HCT116 (cell line): ENCODE data around the gene DNAL4. TPM values are rescaled to one million over a fixed set of nuclear protein-coding genes. Genes with fewer than 3 reads are reported as not detected.

ENCODE experiments used
- ATAC-seq: fragments of 200-7000 bp; cut with Tn5 transposase; 2 replicates; pipeline ENCODE4 v1.9.1; 2020; ENCODE audit warnings: mild to moderate bottlenecking, moderate library complexity
- BruUV-seq: library from RNA; stranded (reverse); fragments of 400-500 nt; replicated peaks from 2 replicates; lab custom pipeline; 2021; lab: Mats Ljungman, UMichigan
- CTCF ChIA-PET: fragments of 300-600 bp; sonication (Branson Sonifier 250); formaldehyde crosslinking; loops from one replicate; lab custom pipeline; 2021; ENCODE audit warnings: antibody characterized with exemption; lab: Charles Lee
- POLR2A ChIA-PET: fragments of 300-600, 350-600 bp; sonication (Branson Sonifier 250); formaldehyde crosslinking; loops from one replicate; lab custom pipeline; 2021; ENCODE audit warnings: antibody characterized with exemption; lab: Charles Lee
- RAD21 ChIA-PET, 2 experiments: fragments of 300-600 bp; sonication (Branson Sonifier 250); formaldehyde crosslinking; loops; one replicate each; lab custom pipeline; 2023; ENCODE audit warnings: low total read pairs in 2 of 2; ENCODE audit not compliant: uncharacterized antibody in 2 of 2, unreplicated experiment in 2 of 2, low non-redundant PET in 1 of 2; lab: Charles Lee
- DNase-seq: peaks from one replicate; pipeline ENCODE4 v3.0.0-alpha.2; 2010; ENCODE audit warnings: low read depth, low spot score
- H2AFZ ChIP-seq: fragments of 200-600 bp; shearing (Covaris generic), sonication (generic); 2 replicates; pipeline ENCODE4 v1.6.1; 2017; ENCODE audit warnings: low read depth, mixed run types, mixed read lengths, antibody characterized with exemption, low read length; ENCODE audit not compliant: poor library complexity, severe bottlenecking
- H3K27ac ChIP-seq: 2 replicates; pipeline ENCODE4 v1.5.1; 2012; ENCODE audit warnings: low read depth, low read length
- H3K27me3 ChIP-seq: fragments of 200-600 bp; sonication (generic); 2 replicates; pipeline ENCODE4 v1.6.1; 2016; ENCODE audit warnings: mixed run types, low read length, mixed read lengths; ENCODE audit not compliant: insufficient read depth
- H3K36me3 ChIP-seq, 2 experiments: fragments of 200-500 bp in 1 of 2; fragments of 200-600 bp in 1 of 2; sonication (Bioruptor generic) in 1 of 2; sonication (generic) in 1 of 2; 2 replicates each; pipeline versions ENCODE4 v1.5.1 to v1.6.1; 2014 to 2016; ENCODE audit warnings: low read length in 2 of 2, inconsistent platforms in 1 of 2, mixed read lengths in 1 of 2, mixed run types in 1 of 2; ENCODE audit not compliant: insufficient read depth in 2 of 2, control insufficient read depth in 1 of 2
- H3K4me1 ChIP-seq, 2 experiments: fragments of 200-600 bp in 1 of 2; sonication (generic) in 1 of 2; 2 replicates each; pipeline versions ENCODE4 v1.5.1 to v1.6.1; 2012 to 2017; ENCODE audit warnings: low read length in 2 of 2, inconsistent platforms in 1 of 2, mild to moderate bottlenecking in 1 of 2, mixed read lengths in 1 of 2, mixed run types in 1 of 2, moderate library complexity in 1 of 2; ENCODE audit not compliant: insufficient read depth in 2 of 2, control insufficient read depth in 1 of 2
- H3K4me2 ChIP-seq: fragments of 200-600 bp; sonication (generic); 2 replicates; pipeline ENCODE4 v1.6.1; 2017; ENCODE audit warnings: mixed run types, low read length, mixed read lengths
- H3K4me3 ChIP-seq, 2 experiments: fragments of 200-600 bp in 1 of 2; sonication (generic) in 1 of 2; replicated peaks in 1 of 2; 2 replicates each; pipeline ENCODE4 v1.5.1; 2011 to 2016; ENCODE audit warnings: low read length in 2 of 2, control low read depth in 1 of 2, low read depth in 1 of 2, mild to moderate bottlenecking in 1 of 2, mixed read lengths in 1 of 2, mixed run types in 1 of 2
- H3K79me2 ChIP-seq: fragments of 200-600 bp; sonication (generic); 2 replicates; pipeline ENCODE4 v1.6.1; 2017; ENCODE audit warnings: mild to moderate bottlenecking, mixed run types, low read length, moderate library complexity, mixed read lengths; ENCODE audit not compliant: insufficient read depth
- H3K9ac ChIP-seq: fragments of 200-600 bp; sonication (generic); 2 replicates; pipeline ENCODE4 v1.6.1; 2016; ENCODE audit warnings: low read length, mixed read lengths
- H3K9me2 ChIP-seq: fragments of 200-600 bp; sonication (generic), shearing (Covaris generic); 2 replicates; pipeline ENCODE4 v1.6.1; 2017; ENCODE audit warnings: mixed run types, mild to moderate bottlenecking, moderate library complexity; ENCODE audit not compliant: insufficient read depth
- H3K9me3 ChIP-seq, 2 experiments: fragments of 200-500 bp in 1 of 2; fragments of 200-600 bp in 1 of 2; sonication (Bioruptor generic) in 1 of 2; sonication (generic) in 1 of 2; 2 replicates each; pipeline ENCODE4 v1.6.1; 2014 to 2017; ENCODE audit warnings: low read length in 2 of 2, mixed read lengths in 2 of 2, inconsistent platforms in 1 of 2, low read depth in 1 of 2, mild to moderate bottlenecking in 1 of 2, mixed run types in 1 of 2, moderate library complexity in 1 of 2; ENCODE audit not compliant: control insufficient read depth in 1 of 2, insufficient read depth in 1 of 2
- H4K20me1 ChIP-seq: fragments of 200-600 bp; sonication (generic), shearing (Covaris generic); 2 replicates; pipeline ENCODE4 v1.6.1; 2017; ENCODE audit warnings: mixed run types, mild to moderate bottlenecking, moderate library complexity; ENCODE audit not compliant: insufficient read depth
- ATF3 ChIP-seq: IDR thresholded peaks from 2 replicates; pipeline ENCODE4 v1.6.1; 2012
- CEBPB ChIP-seq: IDR thresholded peaks from 2 replicates; pipeline ENCODE4 v1.6.1; 2012; ENCODE audit warnings: low read depth
- ELF1 ChIP-seq: IDR thresholded peaks from 2 replicates; pipeline ENCODE4 v1.6.1; 2012; ENCODE audit warnings: low read depth, borderline replicate concordance
- EZH2phosphoT487 ChIP-seq: fragments of 200-600 bp; IDR thresholded peaks from 2 replicates; pipeline ENCODE4 v1.6.1; 2018; ENCODE audit warnings: antibody characterized with exemption, borderline replicate concordance
- MAX ChIP-seq: IDR thresholded peaks from 2 replicates; pipeline ENCODE4 v1.6.1; 2012
- POLR2A ChIP-seq: IDR thresholded peaks from 2 replicates; pipeline ENCODE4 v1.7.0; 2011; ENCODE audit warnings: borderline replicate concordance; ENCODE audit not compliant: insufficient read depth, insufficient read length; ENCODE audit errors: extremely low read depth
- RAD21 ChIP-seq: IDR thresholded peaks from 2 replicates; pipeline ENCODE4 v1.6.1; 2012; ENCODE audit warnings: low read depth, mild to moderate bottlenecking
- SIN3A ChIP-seq: IDR thresholded peaks from 2 replicates; pipeline ENCODE4 v1.6.1; 2012; ENCODE audit warnings: low read depth
- SP1 ChIP-seq: IDR thresholded peaks from 2 replicates; pipeline ENCODE4 v1.6.1; 2012; ENCODE audit warnings: low read depth
- TCF7L2 ChIP-seq: IDR thresholded peaks from 2 replicates; pipeline ENCODE4 v1.7.0; 2011; ENCODE audit warnings: borderline replicate concordance, inconsistent platforms; ENCODE audit not compliant: insufficient read depth, insufficient read length; ENCODE audit errors: extremely low read depth
- YY1 ChIP-seq: IDR thresholded peaks from 2 replicates; pipeline ENCODE4 v1.6.1; 2011; ENCODE audit warnings: low read length, low read depth, moderate library complexity, mild to moderate bottlenecking; ENCODE audit not compliant: insufficient replicate concordance; ENCODE audit errors: extremely low read depth
- ZBTB33 ChIP-seq: IDR thresholded peaks from 2 replicates; pipeline ENCODE4 v1.6.1; 2011; ENCODE audit warnings: mild to moderate bottlenecking, low read length, moderate library complexity; ENCODE audit not compliant: insufficient replicate concordance; ENCODE audit errors: extremely low read depth
- ZFX ChIP-seq: fragments of 450-650 bp; IDR thresholded peaks from 2 replicates; pipeline ENCODE4 v1.6.1; 2017
- intact Hi-C: fragments of 100-400 bp; cut with micrococcal nuclease; formaldehyde crosslinking; loops from 2 replicates; pipeline ENCODE4 v1.10.0; 2022
- total RNA-seq: library from RNA; stranded (reverse); gene quantifications from one replicate; pipeline ENCODE4 v1.2.1, GENCODE V29; 2021; ENCODE audit not compliant: unreplicated experiment
- TF ChIP-seq, protein P1 (sequence below): IDR thresholded peaks from 2 replicates; pipeline ENCODE4 v1.6.1; 2012; ENCODE audit warnings: low read depth

Gene DNAL4
- total RNA-seq, 1 experiment from 2014 or later = 18.3 TPM

GRCh38 chr22:38839686-38840085, 45.7 kb upstream of the DNAL4 start:
- H3K27me3 ChIP-seq = no peaks in the 10 kb centered on the region
- POLR2A ChIA-PET = no interaction called here
- RAD21 ChIA-PET = no interaction called here
- no peak overlapping the region for H2AFZ ChIP-seq
- no peaks in the 10 kb centered on the region for H3K9me2 ChIP-seq
- no peaks in the 10 kb centered on the region for H4K20me1 ChIP-seq
- H3K9me3 ChIP-seq = no peaks in the 10 kb centered on the region
- no peak for DNase-seq
- intact Hi-C loops = loop anchor here (5.0 kb wide), 1 partner anchor 72 kb away; no protein-coding TSS in a partner anchor
- no peaks in the 10 kb centered on the region for H3K36me3 ChIP-seq
- no peak overlapping the region for H3K27ac ChIP-seq
- no peak overlapping the region for H3K4me3 ChIP-seq
- H3K4me2 ChIP-seq = no peak overlapping the region
- H3K4me1 ChIP-seq = peaks cover 24 to 44% of the 10 kb centered on the region in 2 experiments
- no TSS peak for BruUV-seq
- H3K9ac ChIP-seq = no peak overlapping the region
- ATAC-seq = no peak
- no peak for TF ChIP-seq RAD21
- no peak for TF ChIP-seq CEBPB
- TF ChIP-seq ATF3 = no peak
- TF ChIP-seq TCF7L2 = no peak
- no peak for TF ChIP-seq YY1
- TF ChIP-seq ZBTB33 = no peak
- TF ChIP-seq SIN3A = no peak
- no peak for TF ChIP-seq SP1
- no peak for TF ChIP-seq POLR2A
- TF ChIP-seq, protein P1, sequence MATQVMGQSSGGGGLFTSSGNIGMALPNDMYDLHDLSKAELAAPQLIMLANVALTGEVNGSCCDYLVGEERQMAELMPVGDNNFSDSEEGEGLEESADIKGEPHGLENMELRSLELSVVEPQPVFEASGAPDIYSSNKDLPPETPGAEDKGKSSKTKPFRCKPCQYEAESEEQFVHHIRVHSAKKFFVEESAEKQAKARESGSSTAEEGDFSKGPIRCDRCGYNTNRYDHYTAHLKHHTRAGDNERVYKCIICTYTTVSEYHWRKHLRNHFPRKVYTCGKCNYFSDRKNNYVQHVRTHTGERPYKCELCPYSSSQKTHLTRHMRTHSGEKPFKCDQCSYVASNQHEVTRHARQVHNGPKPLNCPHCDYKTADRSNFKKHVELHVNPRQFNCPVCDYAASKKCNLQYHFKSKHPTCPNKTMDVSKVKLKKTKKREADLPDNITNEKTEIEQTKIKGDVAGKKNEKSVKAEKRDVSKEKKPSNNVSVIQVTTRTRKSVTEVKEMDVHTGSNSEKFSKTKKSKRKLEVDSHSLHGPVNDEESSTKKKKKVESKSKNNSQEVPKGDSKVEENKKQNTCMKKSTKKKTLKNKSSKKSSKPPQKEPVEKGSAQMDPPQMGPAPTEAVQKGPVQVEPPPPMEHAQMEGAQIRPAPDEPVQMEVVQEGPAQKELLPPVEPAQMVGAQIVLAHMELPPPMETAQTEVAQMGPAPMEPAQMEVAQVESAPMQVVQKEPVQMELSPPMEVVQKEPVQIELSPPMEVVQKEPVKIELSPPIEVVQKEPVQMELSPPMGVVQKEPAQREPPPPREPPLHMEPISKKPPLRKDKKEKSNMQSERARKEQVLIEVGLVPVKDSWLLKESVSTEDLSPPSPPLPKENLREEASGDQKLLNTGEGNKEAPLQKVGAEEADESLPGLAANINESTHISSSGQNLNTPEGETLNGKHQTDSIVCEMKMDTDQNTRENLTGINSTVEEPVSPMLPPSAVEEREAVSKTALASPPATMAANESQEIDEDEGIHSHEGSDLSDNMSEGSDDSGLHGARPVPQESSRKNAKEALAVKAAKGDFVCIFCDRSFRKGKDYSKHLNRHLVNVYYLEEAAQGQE = no peak
- no peak for TF ChIP-seq MAX
- TF ChIP-seq EZH2phosphoT487 = no peak
- TF ChIP-seq ELF1 = no peak
- TF ChIP-seq ZFX = no peak
- CTCF ChIA-PET = interaction anchor here (0.7 kb wide), 1 partner anchor 74 kb away, joined by 3 read pairs; no protein-coding TSS in a partner anchor
- H3K79me2 ChIP-seq = 0 out of 2 replicates have a peak, but pooled peaks cover 6% of the 10 kb centered on the region
